SK-N-SH treated with all-trans-retinoic acid at 6 μM for 48 hours (cell line): ENCODE data around the gene PRSS21.

Experiments
- BACH2 ChIP-seq: fragments of 250-450 bp; sonication (Bioruptor Pico); IDR thresholded peaks from 2 replicates; pipeline ENCODE4 v1.9.0; 2021; ENCODE audit warnings: mild to moderate bottlenecking, borderline replicate concordance
- CSDC2 ChIP-seq: fragments of 250-450 bp; sonication (Bioruptor Pico); IDR thresholded peaks from 2 replicates; pipeline ENCODE4 v1.5.0; 2020; ENCODE audit warnings: mild to moderate bottlenecking, moderate library complexity
- ESRRG ChIP-seq: fragments of 250-450 bp; sonication (Bioruptor Pico); IDR thresholded peaks from 2 replicates; pipeline ENCODE4 v1.6.1; 2021; ENCODE audit warnings: mild to moderate bottlenecking
- TCF4 ChIP-seq: fragments of 250-450 bp; sonication (Bioruptor Pico); IDR thresholded peaks from 2 replicates; pipeline ENCODE4 v1.8.0; 2021; ENCODE audit warnings: mild to moderate bottlenecking, moderate library complexity, borderline replicate concordance
- TOX ChIP-seq: fragments of 250-450 bp; sonication (Bioruptor Pico); IDR thresholded peaks from 2 replicates; pipeline ENCODE4 v1.8.0; 2021; ENCODE audit warnings: mild to moderate bottlenecking, moderate library complexity, borderline replicate concordance
- TSHZ2 ChIP-seq: fragments of 250-450 bp; sonication (Bioruptor Pico); IDR thresholded peaks from 2 replicates; pipeline ENCODE4 v1.5.0; 2020; ENCODE audit warnings: mild to moderate bottlenecking, moderate library complexity
- ZNF565 ChIP-seq: fragments of 450-650 bp; formaldehyde crosslinking; conservative IDR thresholded peaks from 2 replicates; pipeline ENCODE4 v1.5.0; 2020; ENCODE audit warnings: low read depth, mild to moderate bottlenecking, moderate library complexity
- TF ChIP-seq, protein P1 (sequence below): fragments of 250-450 bp; sonication (Bioruptor Pico); IDR thresholded peaks from 2 replicates; pipeline ENCODE4 v1.8.0; 2020; ENCODE audit warnings: mild to moderate bottlenecking, moderate library complexity, borderline replicate concordance
- TF ChIP-seq, protein P2 (sequence below): fragments of 250-450 bp; sonication (Bioruptor Pico); IDR thresholded peaks from 2 replicates; pipeline ENCODE4 v1.8.0; 2021; ENCODE audit warnings: low read depth, mild to moderate bottlenecking, moderate library complexity, borderline replicate concordance

GRCh38 chr16:2809149-2809760, 7.8 kb upstream of the PRSS21 start:
- TF ChIP-seq TSHZ2 (CRISPR knock-in tag) (no peak), TCF4 (no peak), BACH2 (CRISPR knock-in tag) (no peak), CSDC2 (CRISPR knock-in tag) (no peak), ZNF565 (CRISPR knock-in tag) (no peak), ESRRG (CRISPR knock-in tag) (no peak), TOX (CRISPR knock-in tag) (no peak)
- TF ChIP-seq, protein P1, sequence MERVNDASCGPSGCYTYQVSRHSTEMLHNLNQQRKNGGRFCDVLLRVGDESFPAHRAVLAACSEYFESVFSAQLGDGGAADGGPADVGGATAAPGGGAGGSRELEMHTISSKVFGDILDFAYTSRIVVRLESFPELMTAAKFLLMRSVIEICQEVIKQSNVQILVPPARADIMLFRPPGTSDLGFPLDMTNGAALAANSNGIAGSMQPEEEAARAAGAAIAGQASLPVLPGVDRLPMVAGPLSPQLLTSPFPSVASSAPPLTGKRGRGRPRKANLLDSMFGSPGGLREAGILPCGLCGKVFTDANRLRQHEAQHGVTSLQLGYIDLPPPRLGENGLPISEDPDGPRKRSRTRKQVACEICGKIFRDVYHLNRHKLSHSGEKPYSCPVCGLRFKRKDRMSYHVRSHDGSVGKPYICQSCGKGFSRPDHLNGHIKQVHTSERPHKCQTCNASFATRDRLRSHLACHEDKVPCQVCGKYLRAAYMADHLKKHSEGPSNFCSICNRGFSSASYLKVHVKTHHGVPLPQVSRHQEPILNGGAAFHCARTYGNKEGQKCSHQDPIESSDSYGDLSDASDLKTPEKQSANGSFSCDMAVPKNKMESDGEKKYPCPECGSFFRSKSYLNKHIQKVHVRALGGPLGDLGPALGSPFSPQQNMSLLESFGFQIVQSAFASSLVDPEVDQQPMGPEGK (CRISPR knock-in tag): no peak
- TF ChIP-seq, protein P2, sequence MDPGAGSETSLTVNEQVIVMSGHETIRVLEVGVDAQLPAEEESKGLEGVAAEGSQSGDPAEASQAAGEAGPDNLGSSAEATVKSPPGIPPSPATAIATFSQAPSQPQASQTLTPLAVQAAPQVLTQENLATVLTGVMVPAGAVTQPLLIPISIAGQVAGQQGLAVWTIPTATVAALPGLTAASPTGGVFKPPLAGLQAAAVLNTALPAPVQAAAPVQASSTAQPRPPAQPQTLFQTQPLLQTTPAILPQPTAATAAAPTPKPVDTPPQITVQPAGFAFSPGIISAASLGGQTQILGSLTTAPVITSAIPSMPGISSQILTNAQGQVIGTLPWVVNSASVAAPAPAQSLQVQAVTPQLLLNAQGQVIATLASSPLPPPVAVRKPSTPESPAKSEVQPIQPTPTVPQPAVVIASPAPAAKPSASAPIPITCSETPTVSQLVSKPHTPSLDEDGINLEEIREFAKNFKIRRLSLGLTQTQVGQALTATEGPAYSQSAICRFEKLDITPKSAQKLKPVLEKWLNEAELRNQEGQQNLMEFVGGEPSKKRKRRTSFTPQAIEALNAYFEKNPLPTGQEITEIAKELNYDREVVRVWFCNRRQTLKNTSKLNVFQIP (CRISPR knock-in tag): no peak
